GM12878 (cell line): Measurements from ENCODE around the gene EMC6. TPM values are rescaled to one million over a fixed set of nuclear protein-coding genes. Genes with fewer than 3 reads are reported as not detected.

Experiments used
- ATAC-seq: fragments of 200-7000 bp; cut with Tn5 transposase; 3 replicates; pipeline ENCODE4 v1.9.1; 2020; ENCODE audit warnings: mild to moderate bottlenecking, moderate library complexity
- BruUV-seq: library from RNA; stranded (reverse); fragments of 400-500 nt; replicated peaks from 2 replicates; lab custom pipeline; 2021; lab: Mats Ljungman, UMichigan
- CTCF ChIA-PET: fragments of 300-600 bp; sonication (Branson Sonifier 250); formaldehyde crosslinking; extraction: SDS; loops from one replicate; lab custom pipeline; 2021; ENCODE audit warnings: inconsistent platforms; lab: Yijun Ruan, JAX
- POLR2A ChIA-PET: fragments of 350-600 bp; formaldehyde crosslinking; extraction: SDS; loops from one replicate; lab custom pipeline; 2021; ENCODE audit warnings: inconsistent platforms; lab: Charles Lee
- RAD21 ChIA-PET: fragments of 300-600 bp; sonication (Branson Sonifier 250); formaldehyde crosslinking; loops from one replicate; lab custom pipeline; 2023; ENCODE audit warnings: antibody characterized with exemption; ENCODE audit not compliant: unreplicated experiment; lab: Charles Lee
- SMC1A ChIA-PET: fragments of 300-600 bp; sonication (Branson Sonifier 250); formaldehyde crosslinking; loops from one replicate; lab custom pipeline; 2023; ENCODE audit not compliant: unreplicated experiment, uncharacterized antibody; lab: Charles Lee
- DNase-seq: peaks from one replicate; pipeline ENCODE4 v3.0.0-alpha.2; 2011; ENCODE audit warnings: low read depth, low spot score
- FAIRE-seq: peaks from 3 replicates; lab custom pipeline; 2011; peaks lifted over from hg19 to GRCh38; lab: Jason Lieb, UNC
- H2AFZ ChIP-seq: 2 replicates; pipeline ENCODE4 v1.6.0; 2011; ENCODE audit warnings: low read depth, low read length, control low read depth; ENCODE audit not compliant: control insufficient read depth
- H3K27ac ChIP-seq: 2 replicates; pipeline ENCODE4 v1.5.1; 2011; ENCODE audit warnings: control low read depth; ENCODE audit not compliant: control insufficient read depth, insufficient read depth
- H3K27me3 ChIP-seq, 2 experiments: replicated peaks in 1 of 2; 2 replicates each; pipeline versions ENCODE4 v1.6.0 to v1.6.1; 2011; ENCODE audit warnings: low read length in 1 of 2; ENCODE audit not compliant: control insufficient read depth in 2 of 2, insufficient read depth in 2 of 2
- H3K36me3 ChIP-seq, 2 experiments: 2 replicates each; pipeline ENCODE4 v1.5.1; 2011; ENCODE audit warnings: low read length in 1 of 2; ENCODE audit not compliant: control insufficient read depth in 2 of 2, insufficient read depth in 2 of 2
- H3K4me1 ChIP-seq: 2 replicates; pipeline ENCODE4 v1.6.1; 2011; ENCODE audit warnings: mild to moderate bottlenecking, low read length, moderate library complexity, mixed read lengths; ENCODE audit not compliant: control insufficient read depth, insufficient read depth
- H3K4me2 ChIP-seq: 2 replicates; pipeline ENCODE4 v1.6.0; 2011; ENCODE audit warnings: control low read depth; ENCODE audit not compliant: control insufficient read depth, insufficient read depth
- H3K4me3 ChIP-seq: fragments of 200-600 bp; sonication (generic); 2 replicates; pipeline ENCODE4 v1.5.1; 2016
- H3K79me2 ChIP-seq: 2 replicates; pipeline ENCODE4 v1.6.0; 2011; ENCODE audit warnings: low read length; ENCODE audit not compliant: control insufficient read depth, insufficient read depth
- H3K9ac ChIP-seq: 2 replicates; pipeline ENCODE4 v1.8.0; 2011; ENCODE audit warnings: low read length, control low read depth, mixed read lengths; ENCODE audit not compliant: control insufficient read depth, insufficient read depth
- H3K9me3 ChIP-seq: replicated peaks from 3 replicates; pipeline ENCODE4 v1.5.1; 2011; ENCODE audit warnings: mild to moderate bottlenecking, low read length; ENCODE audit not compliant: control insufficient read depth, insufficient read depth
- H4K20me1 ChIP-seq: 2 replicates; pipeline ENCODE4 v1.6.0; 2011; ENCODE audit not compliant: control insufficient read depth, insufficient read depth
- BRCA1 ChIP-seq: IDR thresholded peaks from 2 replicates; pipeline ENCODE4 v1.6.1; 2011; ENCODE audit warnings: low read depth, low read length, improper control_type of control experiment
- CEBPZ ChIP-seq: fragments of 150-350 bp; IDR thresholded peaks from 2 replicates; pipeline ENCODE4 v1.6.1; 2016; ENCODE audit warnings: low read depth, low read length
- CHD2 ChIP-seq: IDR thresholded peaks from 2 replicates; pipeline ENCODE4 v1.6.1; 2011; ENCODE audit warnings: low read depth, low read length, improper control_type of control experiment, borderline replicate concordance
- ELK1 ChIP-seq: IDR thresholded peaks from 2 replicates; pipeline ENCODE4 v1.6.1; 2012; ENCODE audit warnings: low read depth, low read length, improper control_type of control experiment
- ESRRA ChIP-seq: IDR thresholded peaks from 2 replicates; pipeline ENCODE4 v1.6.1; 2012; ENCODE audit warnings: mild to moderate bottlenecking, low read length, improper control_type of control experiment
- LARP7 ChIP-seq: fragments of 450-650 bp; IDR thresholded peaks from 2 replicates; pipeline ENCODE4 v1.6.1; 2017; ENCODE audit warnings: mild to moderate bottlenecking
- MEF2B ChIP-seq: fragments of 450-650 bp; IDR thresholded peaks from 2 replicates; pipeline ENCODE4 v1.6.1; 2018; ENCODE audit warnings: mild to moderate bottlenecking, moderate library complexity; ENCODE audit not compliant: partially characterized antibody, poor library complexity, severe bottlenecking
- MLLT1 ChIP-seq: fragments of 450-650 bp; IDR thresholded peaks from 2 replicates; pipeline ENCODE4 v1.6.1; 2016; ENCODE audit warnings: mild to moderate bottlenecking
- RUNX3 ChIP-seq: IDR thresholded peaks from 2 replicates; pipeline ENCODE4 v1.6.1; 2012; ENCODE audit warnings: low read length, inconsistent platforms
- SP1 ChIP-seq: IDR thresholded peaks from one replicate; pipeline ENCODE4 v1.6.1; 2011; ENCODE audit warnings: low read depth, low read length
- STAT3 ChIP-seq: IDR thresholded peaks from 2 replicates; pipeline ENCODE4 v1.6.1; 2011; ENCODE audit warnings: low read depth, low read length, improper control_type of control experiment
- ZSCAN29 ChIP-seq: fragments of 450-650 bp; IDR thresholded peaks from 2 replicates; pipeline ENCODE4 v1.6.1; 2017; ENCODE audit warnings: mild to moderate bottlenecking, moderate library complexity
- WGBS: methylation state at CpG from one replicate; pipeline ENCODE4 v1.1.6; 2016; ENCODE audit warnings: low lambda C conversion rate; ENCODE audit not compliant: insufficient replicate concordance, insufficient coverage; ENCODE audit errors: missing lambda C conversion rate; 5-methylcytosine and 5-hydroxymethylcytosine counted together
- in situ Hi-C: fragments of 300-500 bp; cut with MboI; formaldehyde crosslinking; loops from 9 replicates; pipeline ENCODE4 v1.14.3; 2018; ENCODE audit warnings: mixed read lengths
- intact Hi-C: fragments of 100-400 bp; cut with micrococcal nuclease; formaldehyde crosslinking; loops from one replicate; pipeline ENCODE4 v1.14.2; 2022; ENCODE audit not compliant: unreplicated experiment
- polyA plus RNA-seq, 11 experiments: library from polyadenylated mRNA; depleted of rRNA in 4 of 11; unstranded in 6 of 11; stranded (reverse) in 5 of 11; fragments of >200 nt; fragmentation: Nextera tagmentation in 4 of 11; fragmentation: Illumina TruSeq in 1 of 11; extraction: Ambion mirVana in 4 of 11; extraction: Trizol in 1 of 11; gene quantifications; 1 replicate in 1 of 11; 2 replicates in 10 of 11; pipeline versions ENCODE4 v1.2.1 to v1.2.3, GENCODE V29; 2011 to 2016; ENCODE audit warnings: inconsistent platforms in 2 of 11, missing spikeins in 2 of 11, low read depth in 1 of 11
- total RNA-seq, 4 experiments: library from RNA; depleted of rRNA in 3 of 4; stranded (reverse); fragments of >200 nt in 3 of 4; fragmentation: Illumina TruSeq in 1 of 4; extraction: Trizol in 1 of 4; gene quantifications; 2 replicates each; pipeline versions ENCODE4 v1.2.1 to v1.2.3, GENCODE V29; 2013 to 2021

Gene EMC6
- total and polyA plus RNA-seq, 10 of the 15 experiments (the other 5 are each of a cell fraction or from before 2014, with no cell fraction given), result 5.1 to 172 (median 35.9) TPM

GRCh38 chr17:3688027-3688553 lies 19.5 kb downstream of the EMC6 start:
- no peak overlapping the region for H3K9ac ChIP-seq
- no peak overlapping the region for H3K27ac ChIP-seq
- in situ Hi-C loops, result no loop called here

GRCh38 chr17:3688852-3689261 lies 20.2 kb downstream of the EMC6 start:
- in situ Hi-C loops (no loop called here), intact Hi-C loops (no loop called here)
- no peak overlapping the region for H2AFZ ChIP-seq
- ChIA-PET SMC1A (no interaction called here), RAD21 (no interaction called here), POLR2A (no interaction called here), CTCF (no interaction called here)
- peaks cover 4% of the 10 kb centered on the region for H3K79me2 ChIP-seq
- H3K27me3 ChIP-seq, result no peaks in the 10 kb centered on the region
- H3K27ac ChIP-seq, result no peak overlapping the region
- DNase-seq (no peak), ATAC-seq (no peak), FAIRE-seq (no peak)
- H3K4me2 ChIP-seq, result no peak overlapping the region
- WGBS, result 41% methylated on average over 14 of the region's 14 CpGs
- H3K4me1 ChIP-seq, result peaks cover 10% of the 10 kb centered on the region
- no peaks in the 10 kb centered on the region for H4K20me1 ChIP-seq
- no TSS peak for BruUV-seq
- peaks cover 0 to 4% of the 10 kb centered on the region in 2 experiments; a peak in 2 of 4 replicates for H3K36me3 ChIP-seq
- H3K9ac ChIP-seq, result no peak overlapping the region
- no peak overlapping the region for H3K4me3 ChIP-seq
- no peaks in the 10 kb centered on the region for H3K9me3 ChIP-seq
- TF ChIP-seq MLLT1, result no peak
- no peak for TF ChIP-seq STAT3
- TF ChIP-seq RUNX3, result no peak
- TF ChIP-seq CEBPZ, result no peak
- TF ChIP-seq CHD2, result no peak
- TF ChIP-seq ESRRA, result no peak
- no peak for TF ChIP-seq BRCA1
- TF ChIP-seq ZSCAN29, result no peak
- TF ChIP-seq SP1, result no peak
- TF ChIP-seq MEF2B, result no peak
- TF ChIP-seq ELK1, result no peak

More at GRCh38 chr17:3688027-3688553, 19.5 kb downstream of the EMC6 start:
- Histone ChIP-seq H4K20me1 (no peaks in the 10 kb centered on the region), H3K4me1 (peaks cover 10% of the 10 kb centered on the region), H3K4me3 (no peak overlapping the region), H3K79me2 (peaks cover 1% of the 10 kb centered on the region), H3K4me2 (no peak overlapping the region), H3K27me3 (no peaks in the 10 kb centered on the region), H3K9me3 (no peaks in the 10 kb centered on the region), H3K36me3 (peaks cover 0 to 4% of the 10 kb centered on the region in 2 experiments; a peak in 2 of 4 replicates), H2AFZ (no peak overlapping the region)
- BruUV-seq, result no TSS peak
- TF ChIP-seq ZSCAN29 (no peak), LARP7 (0 out of 2 replicates have a peak, but pooled peaks have one; percentile 23)
- WGBS, result 71% methylated on average over 18 of the region's 19 CpGs
- POLR2A ChIA-PET, result interaction anchor here (0.5 kb wide), 1 partner anchor 1481 kb away, joined by 3 read pairs; no protein-coding TSS in a partner anchor
- no peak for FAIRE-seq
- RAD21 ChIA-PET, result interaction anchor here (1.0 kb wide), 1 partner anchor 23 kb away, joined by 3 read pairs; no protein-coding TSS in a partner anchor
- CTCF ChIA-PET, result no interaction called here
- no peak for DNase-seq
- ATAC-seq, result peak; percentile 50
- intact Hi-C loops, result no loop called here
- SMC1A ChIA-PET, result interaction anchor here (1.0 kb wide), 1 partner anchor 44 kb away, joined by 4 read pairs; no protein-coding TSS in a partner anchor
